HepG2 (cell line): ENCODE measurements around the gene TACC2. TPM values are rescaled to one million over a fixed set of nuclear protein-coding genes. Genes with fewer than 3 reads are reported as not detected.

Experiments
- CTCF ChIP-seq: sonication (generic); formaldehyde crosslinking; IDR thresholded peaks from 2 replicates; pipeline ENCODE4 v1.5.0; 2020; ENCODE audit warnings: mild to moderate bottlenecking, missing genetic modification reagents, moderate library complexity
- ELF4 ChIP-seq: sonication (generic); formaldehyde crosslinking; IDR thresholded peaks from 2 replicates; pipeline ENCODE4 v1.5.0; 2020; ENCODE audit warnings: missing genetic modification reagents, mild to moderate bottlenecking, moderate library complexity, borderline replicate concordance
- HDAC1 ChIP-seq: sonication (generic); formaldehyde crosslinking; IDR thresholded peaks from 2 replicates; pipeline ENCODE4 v1.5.1; 2020; ENCODE audit warnings: mild to moderate bottlenecking, missing genetic modification reagents
- HNF4A ChIP-seq: sonication (generic); formaldehyde crosslinking; IDR thresholded peaks from 2 replicates; pipeline ENCODE4 v1.4.0; 2020; ENCODE audit warnings: missing genetic modification reagents
- HNF4G ChIP-seq, 2 experiments: sonication (generic) in 1 of 2; formaldehyde crosslinking in 1 of 2; IDR thresholded peaks; 2 replicates each; pipeline versions ENCODE4 v1.4.0 to v1.6.1; 2011 to 2020; ENCODE audit warnings: borderline replicate concordance in 2 of 2, low read depth in 2 of 2, mild to moderate bottlenecking in 2 of 2, low read length in 1 of 2, missing genetic modification reagents in 1 of 2, moderate library complexity in 1 of 2
- IRF2 ChIP-seq: IDR thresholded peaks from 2 replicates; pipeline ENCODE4 v1.6.1; 2018; ENCODE audit warnings: missing genetic modification reagents, missing compliant biosample characterization
- MED1 ChIP-seq: sonication (generic); formaldehyde crosslinking; IDR thresholded peaks from 2 replicates; pipeline ENCODE4 v1.4.0; 2020; ENCODE audit warnings: missing genetic modification reagents
- MLLT10 ChIP-seq: sonication (generic); formaldehyde crosslinking; IDR thresholded peaks from 2 replicates; pipeline ENCODE4 v1.4.0; 2020; ENCODE audit warnings: missing genetic modification reagents
- MTERF4 ChIP-seq: sonication (generic); formaldehyde crosslinking; IDR thresholded peaks from 2 replicates; pipeline ENCODE4 v1.8.0; 2023; ENCODE audit warnings: mild to moderate bottlenecking, missing genetic modification reagents
- NBN ChIP-seq: fragments of 450-650 bp; conservative IDR thresholded peaks from 2 replicates; pipeline ENCODE4 v1.6.1; 2017
- NFATC3 ChIP-seq: sonication (generic); formaldehyde crosslinking; IDR thresholded peaks from 2 replicates; pipeline ENCODE4 v1.5.1; 2020; ENCODE audit warnings: mild to moderate bottlenecking, missing genetic modification reagents
- POGZ ChIP-seq: sonication (generic); formaldehyde crosslinking; IDR thresholded peaks from 2 replicates; pipeline ENCODE4 v1.4.0; 2020; ENCODE audit warnings: mild to moderate bottlenecking, missing genetic modification reagents
- RXRB ChIP-seq: IDR thresholded peaks from 2 replicates; pipeline ENCODE4 v1.6.1; 2016; ENCODE audit warnings: borderline replicate concordance, missing genetic modification reagents, missing compliant biosample characterization
- SALL2 ChIP-seq: sonication (generic); formaldehyde crosslinking; IDR thresholded peaks from 2 replicates; pipeline ENCODE4 v1.8.1; 2023; ENCODE audit warnings: mild to moderate bottlenecking, missing genetic modification reagents, inconsistent platforms
- SMAD1 ChIP-seq: sonication (generic); formaldehyde crosslinking; IDR thresholded peaks from 2 replicates; pipeline ENCODE4 v1.4.0; 2020; ENCODE audit warnings: missing genetic modification reagents, low read depth, mild to moderate bottlenecking, borderline replicate concordance
- TBX2 ChIP-seq: sonication (generic); formaldehyde crosslinking; IDR thresholded peaks from 2 replicates; pipeline ENCODE4 v1.5.0; 2020; ENCODE audit warnings: missing genetic modification reagents, mild to moderate bottlenecking, borderline replicate concordance
- WIZ ChIP-seq: sonication (generic); formaldehyde crosslinking; IDR thresholded peaks from 2 replicates; pipeline ENCODE4 v1.5.1; 2020; ENCODE audit warnings: mild to moderate bottlenecking, missing genetic modification reagents
- ZNF3 ChIP-seq: IDR thresholded peaks from 2 replicates; pipeline ENCODE4 v1.7.0; 2017; ENCODE audit warnings: inconsistent platforms
- ZNF329 ChIP-seq: sonication (generic); formaldehyde crosslinking; IDR thresholded peaks from 2 replicates; pipeline ENCODE4 v1.9.0; 2021; ENCODE audit warnings: low read depth, mild to moderate bottlenecking, missing genetic modification reagents
- ZNF343 ChIP-seq: sonication (generic); formaldehyde crosslinking; IDR thresholded peaks from 2 replicates; pipeline ENCODE4 v1.4.0; 2020; ENCODE audit warnings: mild to moderate bottlenecking, missing genetic modification reagents
- ZNF629 ChIP-seq: sonication (generic); formaldehyde crosslinking; conservative IDR thresholded peaks from 2 replicates; pipeline ENCODE4 v1.5.0; 2020; ENCODE audit warnings: missing genetic modification reagents
- ZNF687 ChIP-seq: sonication (generic); formaldehyde crosslinking; IDR thresholded peaks from 2 replicates; pipeline ENCODE4 v1.5.1; 2020; ENCODE audit warnings: mild to moderate bottlenecking, missing genetic modification reagents, moderate library complexity
- polyA plus RNA-seq, 8 experiments: library from polyadenylated mRNA; depleted of rRNA in 3 of 8; stranded (reverse) in 7 of 8; unstranded in 1 of 8; fragments of >200 nt; fragmentation: Illumina TruSeq in 4 of 8; extraction: Trizol in 4 of 8; gene quantifications; 2 replicates each; pipeline versions ENCODE4 v1.2.1 to v1.2.3, GENCODE V29; 2011 to 2016; ENCODE audit warnings: low read depth in 4 of 8, missing spikeins in 1 of 8, mixed read lengths in 1 of 8; ENCODE audit not compliant: insufficient read depth in 1 of 8
- total RNA-seq, 5 experiments: library from RNA; depleted of rRNA; stranded (reverse); fragments of >200 nt; fragmentation: Illumina TruSeq; extraction: Trizol; gene quantifications; 2 replicates each; pipeline ENCODE4 v1.2.3, GENCODE V29; 2016; ENCODE audit warnings: low read depth in 1 of 5
- TF ChIP-seq, protein P1 (sequence below): IDR thresholded peaks from 2 replicates; pipeline ENCODE4 v1.6.1; 2016; ENCODE audit warnings: mild to moderate bottlenecking, missing biosample characterization, missing genetic modification reagents
- TF ChIP-seq, protein P2 (sequence below): sonication (generic); formaldehyde crosslinking; IDR thresholded peaks from 2 replicates; pipeline ENCODE4 v1.4.0; 2020; ENCODE audit warnings: missing genetic modification reagents

TACC2 gene
- total and polyA plus RNA-seq, 2 of the 13 experiments (the other 11 are each of a cell fraction or from before 2014, with no cell fraction given), result 11.8 to 16.0 TPM

GRCh38 chr10:122013311-122013780 lies 24.4 kb downstream of the TACC2 start (continued):
- peak; percentile 3; the same call in 1 of the 2 replicates for TF ChIP-seq MTERF4 (CRISPR knock-in tag)
- TF ChIP-seq HNF4A (CRISPR knock-in tag), result peak; percentile 84
- TF ChIP-seq HDAC1 (CRISPR knock-in tag), result peak; percentile 50
- no peak for TF ChIP-seq NFATC3 (CRISPR knock-in tag)
- TF ChIP-seq SALL2, result 0 out of 2 replicates have a peak, but pooled peaks have one; percentile 41
- peak; percentile 94 for TF ChIP-seq ZNF329 (CRISPR knock-in tag)
- peak; percentile 18; the same call in 1 of the 2 replicates for TF ChIP-seq RXRB (CRISPR knock-in tag)
- TF ChIP-seq IRF2 (CRISPR knock-in tag), result no peak
- peak; percentile 51 for TF ChIP-seq CTCF (CRISPR knock-in tag)
- no peak; the same call in 1 of the 2 replicates for TF ChIP-seq TBX2 (CRISPR knock-in tag)
- TF ChIP-seq ZNF343 (CRISPR knock-in tag), result no peak
- no peak for TF ChIP-seq MLLT10
- peak; percentile 60; the same call in 1 of the 2 replicates for TF ChIP-seq ZNF629 (CRISPR knock-in tag)
- TF ChIP-seq SMAD1 (CRISPR knock-in tag), result 0 out of 2 replicates have a peak, but pooled peaks have one; percentile 27
- no peak for TF ChIP-seq WIZ (CRISPR knock-in tag)
- no peak for TF ChIP-seq ELF4 (CRISPR knock-in tag)
- no peak for TF ChIP-seq HNF4G (IDR thresholded peaks at IDR 0.05; ENCODE audit: borderline replicate concordance, low read depth, low read length)
- peak; percentile 59; the same call in 1 of the 2 replicates for TF ChIP-seq HNF4G (CRISPR knock-in tag; IDR thresholded peaks at IDR 0.05; ENCODE audit: borderline replicate concordance, low read depth)
- no peak for TF ChIP-seq NBN
- TF ChIP-seq, protein P1, sequence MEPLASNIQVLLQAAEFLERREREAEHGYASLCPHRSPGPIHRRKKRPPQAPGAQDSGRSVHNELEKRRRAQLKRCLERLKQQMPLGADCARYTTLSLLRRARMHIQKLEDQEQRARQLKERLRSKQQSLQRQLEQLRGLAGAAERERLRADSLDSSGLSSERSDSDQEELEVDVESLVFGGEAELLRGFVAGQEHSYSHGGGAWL (CRISPR knock-in tag), result no peak
- TF ChIP-seq, protein P2, sequence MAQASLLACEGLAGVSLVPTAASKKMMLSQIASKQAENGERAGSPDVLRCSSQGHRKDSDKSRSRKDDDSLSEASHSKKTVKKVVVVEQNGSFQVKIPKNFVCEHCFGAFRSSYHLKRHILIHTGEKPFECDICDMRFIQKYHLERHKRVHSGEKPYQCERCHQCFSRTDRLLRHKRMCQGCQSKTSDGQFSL, result peak; percentile 78; the same call in 1 of the 2 replicates
- peak; percentile 42; the same call in 1 of the 2 replicates for TF ChIP-seq POGZ
- TF ChIP-seq ZNF687 (CRISPR knock-in tag), result peak; percentile 68
- no peak for TF ChIP-seq ZNF3 (CRISPR knock-in tag)
- peak; percentile 48 for TF ChIP-seq MED1 (CRISPR knock-in tag)
